GM13976 (cell line): ENCODE data around the gene PRR30.

Source experiments
- DNase-seq: peaks from one replicate; pipeline ENCODE4 v3.0.0; 2012; ENCODE audit warnings: low spot score
- CTCF ChIP-seq: IDR thresholded peaks from 2 replicates; pipeline ENCODE4 v1.5.1; 2012; ENCODE audit warnings: borderline replicate concordance, mild to moderate bottlenecking; ENCODE audit not compliant: insufficient read depth; ENCODE audit errors: extremely low read depth, missing control alignments, control extremely low read depth
- in situ Hi-C: fragments of 300-500 bp; cut with MboI; formaldehyde crosslinking; loops from one replicate; pipeline ENCODE4 v1.12.0; 2022; ENCODE audit warnings: low sequenced_read_pairs, mixed read lengths, inconsistent platforms; ENCODE audit not compliant: unreplicated experiment

Gene PRR30

GRCh38 chr2:27136751-27137150 is 2.5 kb downstream of the PRR30 start:
- in situ Hi-C loops: no loop called here
- DNase-seq: no peak
- no peak for TF ChIP-seq CTCF

GRCh38 chr2:27135478-27135955 is 3.7 kb downstream of the PRR30 start:
- in situ Hi-C loops: no loop called here
- no peak for DNase-seq
- no peak for TF ChIP-seq CTCF

- TF ChIP-seq CTCF: no peak
- in situ Hi-C loops: no loop called here
- no peak for DNase-seq
These were observed 4.3 kb downstream of the PRR30 start for GRCh38 chr2:27134781-27135477.

- peak; percentile 25 for TF ChIP-seq CTCF
- in situ Hi-C loops: no loop called here
- peak; percentile 100 for DNase-seq
These were observed 5.1 kb downstream of the PRR30 start, which contains the start of gene PREB for GRCh38 chr2:27133905-27134780. Gene PREB (minus strand): TSS chr2:27134636. CDS start chr2:27134421, 215 bp downstream.

- in situ Hi-C loops: no loop called here
- DNase-seq: no peak
- TF ChIP-seq CTCF: no peak
These were observed 5.9 kb downstream of the PRR30 start for GRCh38 chr2:27133195-27133875.

- in situ Hi-C loops: no loop called here
- no peak for DNase-seq
- no peak for TF ChIP-seq CTCF
These were observed 7.8 kb downstream of the PRR30 start for GRCh38 chr2:27131429-27131828.
